Lower leg skin (tissue), 3 donors: ENCODE measurements around the gene TRAK1.

Source experiments
- POLR2A ChIP-seq, 2 donors: fragments of 450-650 bp; IDR thresholded peaks; one replicate each; pipeline ENCODE4 v1.6.1; 2016 to 2017; ENCODE audit warnings: antibody characterized with exemption in 2 of 2, mild to moderate bottlenecking in 1 of 2, moderate library complexity in 1 of 2
- TF ChIP-seq, protein P1 (sequence below), 3 donors: fragments of 450-650 bp; IDR thresholded peaks; one replicate each; pipeline ENCODE4 v1.5.1; 2016; ENCODE audit warnings: antibody characterized with exemption in 3 of 3, mild to moderate bottlenecking in 3 of 3, moderate library complexity in 2 of 3

DNA sequence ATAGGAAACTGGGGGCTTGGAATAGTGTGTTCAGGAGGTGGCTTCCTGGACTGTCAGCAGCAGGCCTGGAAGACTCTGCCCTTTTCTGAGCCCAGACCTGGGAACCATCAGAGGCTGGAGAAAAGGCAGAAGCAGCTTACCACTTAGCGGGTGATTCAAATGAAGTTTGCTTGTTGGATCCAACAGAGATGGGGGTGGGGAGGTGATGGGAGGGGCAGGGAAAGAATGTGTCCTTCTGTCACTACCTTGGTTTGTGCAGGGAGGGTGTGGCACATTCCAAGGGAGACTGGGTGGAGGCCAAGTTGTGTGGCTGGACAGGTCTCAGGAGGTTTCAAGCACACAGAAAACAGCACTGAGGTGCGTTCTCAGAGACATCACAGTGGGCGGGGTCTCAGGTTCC, 58.8 kb downstream of the TRAK1 start:
- TF ChIP-seq, protein P1, sequence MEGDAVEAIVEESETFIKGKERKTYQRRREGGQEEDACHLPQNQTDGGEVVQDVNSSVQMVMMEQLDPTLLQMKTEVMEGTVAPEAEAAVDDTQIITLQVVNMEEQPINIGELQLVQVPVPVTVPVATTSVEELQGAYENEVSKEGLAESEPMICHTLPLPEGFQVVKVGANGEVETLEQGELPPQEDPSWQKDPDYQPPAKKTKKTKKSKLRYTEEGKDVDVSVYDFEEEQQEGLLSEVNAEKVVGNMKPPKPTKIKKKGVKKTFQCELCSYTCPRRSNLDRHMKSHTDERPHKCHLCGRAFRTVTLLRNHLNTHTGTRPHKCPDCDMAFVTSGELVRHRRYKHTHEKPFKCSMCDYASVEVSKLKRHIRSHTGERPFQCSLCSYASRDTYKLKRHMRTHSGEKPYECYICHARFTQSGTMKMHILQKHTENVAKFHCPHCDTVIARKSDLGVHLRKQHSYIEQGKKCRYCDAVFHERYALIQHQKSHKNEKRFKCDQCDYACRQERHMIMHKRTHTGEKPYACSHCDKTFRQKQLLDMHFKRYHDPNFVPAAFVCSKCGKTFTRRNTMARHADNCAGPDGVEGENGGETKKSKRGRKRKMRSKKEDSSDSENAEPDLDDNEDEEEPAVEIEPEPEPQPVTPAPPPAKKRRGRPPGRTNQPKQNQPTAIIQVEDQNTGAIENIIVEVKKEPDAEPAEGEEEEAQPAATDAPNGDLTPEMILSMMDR (IDR thresholded peaks at IDR 0.05): no peak
- no peak for TF ChIP-seq POLR2A (IDR thresholded peaks at IDR 0.05)
